Stimulated activated CD8-positive, alpha-beta memory T cell treated with anti-CD3 and anti-CD28 coated beads, Interleukin-15, amount 100 ng/mL, for 1 hour (primary cell): ENCODE measurements around the gene FCMR.

ENCODE experiments used
- DNase-seq: peaks from one replicate; pipeline ENCODE4 v3.0.0-alpha.2; 2020; ENCODE audit warnings: low read depth

FCMR gene, protein sequence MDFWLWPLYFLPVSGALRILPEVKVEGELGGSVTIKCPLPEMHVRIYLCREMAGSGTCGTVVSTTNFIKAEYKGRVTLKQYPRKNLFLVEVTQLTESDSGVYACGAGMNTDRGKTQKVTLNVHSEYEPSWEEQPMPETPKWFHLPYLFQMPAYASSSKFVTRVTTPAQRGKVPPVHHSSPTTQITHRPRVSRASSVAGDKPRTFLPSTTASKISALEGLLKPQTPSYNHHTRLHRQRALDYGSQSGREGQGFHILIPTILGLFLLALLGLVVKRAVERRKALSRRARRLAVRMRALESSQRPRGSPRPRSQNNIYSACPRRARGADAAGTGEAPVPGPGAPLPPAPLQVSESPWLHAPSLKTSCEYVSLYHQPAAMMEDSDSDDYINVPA

DNA sequence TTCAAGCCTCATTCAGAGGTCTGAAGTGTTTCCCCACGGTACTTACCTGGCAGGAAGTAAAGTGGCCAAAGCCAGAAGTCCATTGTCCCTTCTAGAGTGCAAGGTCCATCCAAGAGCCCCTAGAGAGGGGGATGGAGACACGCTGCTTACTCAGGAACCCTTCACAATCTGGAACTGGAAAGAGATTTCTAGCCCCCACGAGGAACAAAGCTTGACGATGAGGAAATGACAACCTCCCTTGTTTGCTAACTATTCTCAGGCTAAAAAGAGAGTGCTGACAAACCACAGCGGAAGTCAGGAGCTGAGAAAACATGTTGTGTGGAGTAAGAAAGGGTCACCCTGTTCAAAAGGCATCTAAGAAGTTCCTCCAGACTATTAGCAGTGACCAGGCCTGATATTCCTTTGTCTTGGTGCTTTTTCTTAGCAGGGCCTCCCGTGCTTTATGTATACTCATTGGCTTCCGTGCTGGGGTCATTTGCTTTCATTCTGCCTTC is at the start of gene FCMR:
FCMR (minus strand) TSS at position 170 of the 494 bp plus-strand sequence; CDS start at position 83, 87 bp downstream.
- DNase-seq, result no peak

DNA sequence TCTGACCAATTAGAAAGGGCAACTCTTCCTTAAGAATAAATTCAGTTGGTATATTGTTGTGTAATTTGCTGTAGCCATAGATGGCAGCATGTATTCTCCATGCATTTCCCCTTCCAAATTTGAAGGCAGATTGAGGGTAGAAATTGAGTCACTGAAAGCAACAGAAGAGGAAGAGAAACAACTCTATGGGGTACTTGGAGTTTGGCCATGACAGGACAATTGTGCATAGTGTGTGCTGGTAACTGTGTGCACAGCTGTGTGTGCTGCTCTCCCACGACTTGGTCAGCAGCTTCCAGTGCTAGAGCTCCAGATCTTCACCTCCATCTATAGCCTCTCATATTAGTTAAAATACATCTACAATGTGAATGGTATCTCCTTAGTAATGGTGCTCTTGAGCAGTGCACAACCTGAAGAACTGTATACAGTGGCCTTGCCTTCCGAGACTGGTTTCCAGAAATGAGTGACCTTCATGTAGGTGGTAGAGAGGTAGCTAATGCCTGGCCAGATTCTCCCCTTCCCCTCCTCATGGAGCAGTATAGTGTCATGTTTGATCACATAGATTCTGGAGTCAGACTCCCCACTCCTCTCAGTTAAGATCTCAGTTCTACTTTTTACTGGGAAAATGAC is 49.4 kb upstream of the FCMR start:
- DNase-seq, result no peak

DNA sequence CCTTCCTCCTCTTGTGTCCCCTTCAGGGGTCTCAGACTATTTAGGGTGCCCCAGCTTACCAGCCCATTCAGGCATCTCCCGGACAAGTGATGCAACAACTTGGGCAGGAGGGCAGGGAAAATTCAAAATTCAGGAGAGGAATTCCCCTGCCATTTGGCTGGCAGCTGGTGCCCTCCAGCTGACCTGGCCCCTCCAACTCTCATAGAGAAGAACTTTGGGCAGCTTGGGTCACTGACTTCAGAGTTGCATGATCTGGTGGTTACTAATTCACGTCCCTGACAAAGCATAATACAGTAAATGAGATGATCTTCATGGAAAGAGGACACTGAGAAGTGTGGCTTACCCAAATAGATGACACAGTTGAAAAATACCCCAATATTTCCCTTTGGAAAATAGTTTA is 48.7 kb upstream of the FCMR start, which contains the start of gene FCAMR:
FCAMR (minus strand) TSS at position 15 of the 400 bp plus-strand sequence. CDS start 335 bp downstream, outside the sequence.
- DNase-seq, result no peak

DNA sequence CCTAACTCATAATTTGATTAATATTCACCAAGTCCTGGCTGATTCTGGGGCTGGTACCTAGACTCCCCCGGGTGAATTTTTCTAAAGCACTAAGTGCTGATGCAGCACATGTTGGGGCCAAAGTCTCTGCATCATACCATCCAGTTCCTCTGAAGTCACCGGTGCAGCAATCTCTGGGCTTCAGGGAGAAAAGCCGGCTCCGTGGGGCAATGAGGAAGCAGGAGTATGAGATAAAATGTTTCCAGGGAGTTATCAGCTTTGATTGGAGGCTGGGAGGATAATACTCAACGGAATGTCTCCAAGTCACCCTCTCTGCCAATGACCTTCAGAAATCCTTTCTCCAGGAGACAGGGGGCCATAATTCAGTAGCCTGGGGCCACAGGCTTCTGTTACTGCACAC is 47.3 kb upstream of the FCMR start:
- DNase-seq, result no peak

DNA sequence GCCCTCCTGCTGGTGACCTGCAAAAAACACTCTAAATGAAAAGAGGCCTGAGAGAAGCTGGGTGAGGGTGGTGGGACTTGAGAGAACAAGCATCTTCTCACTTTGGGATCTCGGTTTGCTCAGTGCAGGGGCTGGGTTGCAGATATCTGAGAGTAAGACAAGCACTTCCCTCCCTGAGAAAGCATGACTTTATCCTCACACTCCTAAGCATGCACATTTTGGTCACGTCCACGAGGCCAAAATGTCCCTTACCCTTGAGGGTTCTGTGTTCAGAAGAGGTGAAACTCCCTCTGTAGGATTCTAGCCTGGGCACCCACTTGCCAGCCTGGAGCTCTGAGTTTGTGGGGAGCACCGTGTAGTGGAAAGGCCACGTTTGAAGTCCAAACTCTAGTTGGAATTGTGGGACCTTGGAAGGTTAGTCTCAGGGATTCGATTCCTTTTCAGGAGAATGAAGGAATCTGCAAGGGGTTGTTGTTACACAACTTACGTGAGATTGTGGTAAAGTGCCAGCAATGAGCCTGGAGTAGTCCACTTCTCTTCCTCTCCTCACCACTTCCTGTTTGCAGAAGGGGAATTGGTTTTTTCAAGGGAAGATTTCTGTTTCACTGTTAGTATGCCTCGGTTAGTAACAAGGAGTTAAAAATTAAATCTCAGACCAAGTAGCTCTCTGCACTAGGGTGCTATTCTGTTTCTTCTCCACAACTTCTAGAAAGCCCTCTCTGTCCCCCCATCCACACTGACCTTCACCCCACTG is 45.5 kb upstream of the FCMR start:
- no peak for DNase-seq

DNA sequence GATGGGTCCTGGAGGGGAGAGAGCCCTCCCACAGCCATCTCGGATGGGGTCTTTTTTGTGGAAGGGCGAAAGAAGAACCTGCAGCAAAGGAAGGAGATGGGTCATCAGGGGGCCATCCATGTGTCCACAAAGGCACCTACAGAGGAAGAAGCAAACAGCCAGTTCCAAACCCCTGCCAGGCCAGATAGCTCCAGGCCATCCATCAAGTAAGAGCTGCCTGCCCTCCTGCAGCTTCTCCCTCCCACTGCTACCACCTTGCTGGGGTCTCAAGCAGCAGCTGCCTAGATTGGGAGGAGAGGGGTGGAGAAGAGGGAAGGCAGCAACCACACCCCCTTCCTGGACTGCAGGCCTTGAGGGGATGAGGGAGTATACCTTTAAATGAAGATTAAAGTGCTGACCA is 44.0 kb upstream of the FCMR start:
- DNase-seq, result no peak

DNA sequence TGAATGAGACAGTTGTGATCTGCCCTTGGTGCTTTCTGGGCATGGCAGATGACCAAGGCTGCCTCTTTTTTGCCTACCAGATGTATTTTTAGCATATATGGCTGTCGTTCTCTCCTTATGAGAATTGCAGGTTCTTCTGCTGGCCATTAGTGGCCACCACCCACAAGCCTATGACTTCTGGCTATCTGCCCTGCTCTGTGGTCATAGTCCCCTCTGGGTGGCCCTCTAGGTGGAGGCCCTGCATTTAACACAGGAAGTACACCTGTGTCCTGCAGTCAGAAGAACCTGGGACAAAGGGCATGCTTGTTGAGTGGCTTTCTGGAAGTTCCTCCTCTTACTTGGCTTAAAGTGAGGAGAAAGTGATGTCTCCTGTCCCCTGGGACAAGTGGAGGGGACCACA is 42.0 kb upstream of the FCMR start:
- no peak for DNase-seq

DNA sequence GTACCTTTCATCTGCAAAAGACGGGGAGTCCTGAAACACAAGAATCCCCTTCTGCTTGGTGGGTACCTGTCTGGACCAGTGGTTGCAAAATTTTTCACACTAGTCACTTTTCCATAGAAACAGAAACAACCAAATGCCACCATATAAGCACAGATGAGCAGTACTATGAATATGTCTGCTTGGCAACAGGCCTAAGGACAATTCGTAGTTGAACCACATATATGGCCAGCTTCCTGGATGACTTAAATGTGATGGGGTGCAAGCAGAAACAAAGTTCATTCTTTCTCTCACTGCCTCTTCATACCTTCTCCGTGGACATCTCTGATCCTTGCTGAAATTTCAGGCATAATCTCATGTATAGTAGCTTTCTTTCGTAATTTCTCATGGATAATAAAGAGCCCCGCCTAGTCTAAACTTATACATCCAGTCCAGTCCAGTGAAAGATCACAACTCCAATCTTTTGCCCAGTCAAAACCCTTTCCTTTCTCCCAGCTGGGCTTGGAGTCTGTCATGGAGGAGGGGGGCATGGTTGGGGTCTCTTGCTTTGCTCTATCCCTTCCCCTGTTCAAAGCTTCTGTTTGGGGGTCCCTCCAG is 41.5 kb upstream of the FCMR start:
- no peak for DNase-seq

DNA sequence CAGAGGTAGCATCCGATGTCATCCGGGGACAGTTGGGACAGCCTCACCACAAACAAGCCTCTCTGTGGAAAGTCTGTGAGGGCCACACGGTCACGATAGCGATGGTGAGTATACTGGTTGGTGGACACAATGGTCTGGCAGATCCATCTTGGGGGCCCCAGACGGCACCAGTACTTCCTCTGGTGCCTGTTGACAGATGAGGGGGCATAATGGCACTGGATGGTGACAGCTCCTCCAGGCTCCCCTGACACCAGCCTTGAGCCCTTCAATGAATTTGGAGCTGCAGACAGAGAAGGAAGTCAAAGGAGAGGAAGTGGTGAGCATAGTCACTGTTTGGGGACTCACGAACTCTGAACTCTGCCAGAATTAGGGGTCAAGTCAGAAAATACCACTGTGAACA is 40.5 kb upstream of the FCMR start:
- DNase-seq, result no peak

DNA sequence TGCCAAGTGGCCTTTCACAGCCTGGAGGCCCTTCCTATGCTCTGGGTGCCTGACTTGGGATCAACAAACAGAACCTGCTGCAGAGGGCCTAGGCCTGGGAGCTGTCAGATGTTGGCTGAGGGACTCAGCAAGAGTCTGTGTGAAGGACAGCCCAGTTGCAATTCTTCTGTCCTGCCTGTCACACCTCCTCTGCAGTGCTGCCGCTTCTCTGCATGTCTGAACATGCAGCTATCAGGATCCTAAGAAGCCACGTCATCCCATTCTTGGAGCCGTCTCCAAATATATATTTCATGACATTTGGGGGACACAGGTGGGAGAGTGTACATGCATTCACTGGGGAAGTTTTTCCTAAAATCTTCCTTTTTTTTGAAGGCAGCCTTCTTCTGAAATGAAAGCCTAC is 39.9 kb upstream of the FCMR start:
- DNase-seq, result no peak

DNA sequence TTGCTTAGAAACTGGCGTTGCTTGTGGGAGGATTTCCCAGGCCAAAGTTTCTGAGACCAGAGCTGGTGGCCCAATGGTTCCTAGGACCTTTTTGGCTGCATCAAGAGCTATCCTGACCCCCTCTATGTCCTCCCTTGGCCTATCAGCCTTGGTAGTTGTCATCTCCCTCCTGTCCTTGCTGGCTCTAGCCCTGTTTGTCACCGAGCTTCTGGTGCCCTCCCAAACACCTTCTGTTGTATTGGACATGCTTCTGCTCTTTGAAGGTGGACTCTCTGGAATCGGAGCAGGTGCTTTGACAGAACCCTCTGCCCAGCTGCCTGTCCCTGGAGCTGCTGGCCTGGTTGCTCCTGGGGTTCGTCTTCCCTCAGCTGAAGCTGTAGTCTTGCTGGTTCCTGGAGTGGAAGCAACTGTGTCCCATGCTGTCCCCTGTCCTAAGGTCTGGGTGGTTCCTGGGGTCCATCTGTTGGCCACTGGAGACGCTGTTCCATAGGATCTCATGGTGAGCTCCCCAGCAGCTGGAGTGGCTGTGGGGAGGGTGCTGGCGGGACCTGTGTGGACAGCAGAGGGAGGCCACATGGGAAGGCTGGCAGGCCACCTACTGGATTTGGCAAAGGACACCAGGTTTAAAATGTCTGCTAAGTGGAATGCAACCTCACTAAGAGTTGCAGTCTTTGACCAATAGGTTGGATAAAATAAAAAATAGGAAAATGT is 39.1 kb upstream of the FCMR start:
- DNase-seq, result no peak

DNA sequence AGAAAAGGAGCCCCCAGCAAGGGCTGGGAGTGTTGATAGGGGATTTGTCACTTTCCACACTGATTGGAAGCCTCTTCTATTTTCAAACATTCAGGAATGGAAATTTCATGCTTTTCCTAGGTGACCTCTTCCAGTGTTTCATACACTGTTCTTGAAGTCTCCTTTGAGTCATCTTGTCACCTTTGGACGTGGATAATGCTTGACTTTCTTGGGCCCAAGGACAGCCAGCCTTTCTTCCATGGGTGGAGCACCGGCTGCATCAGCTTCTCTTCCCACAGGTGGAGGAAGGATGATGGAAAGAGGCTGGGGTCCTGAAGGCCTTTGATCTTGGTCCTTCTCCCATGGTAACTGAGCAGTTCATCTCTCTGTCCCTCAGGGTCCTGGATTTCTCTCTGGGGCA is 36.4 kb upstream of the FCMR start:
- no peak for DNase-seq

DNA sequence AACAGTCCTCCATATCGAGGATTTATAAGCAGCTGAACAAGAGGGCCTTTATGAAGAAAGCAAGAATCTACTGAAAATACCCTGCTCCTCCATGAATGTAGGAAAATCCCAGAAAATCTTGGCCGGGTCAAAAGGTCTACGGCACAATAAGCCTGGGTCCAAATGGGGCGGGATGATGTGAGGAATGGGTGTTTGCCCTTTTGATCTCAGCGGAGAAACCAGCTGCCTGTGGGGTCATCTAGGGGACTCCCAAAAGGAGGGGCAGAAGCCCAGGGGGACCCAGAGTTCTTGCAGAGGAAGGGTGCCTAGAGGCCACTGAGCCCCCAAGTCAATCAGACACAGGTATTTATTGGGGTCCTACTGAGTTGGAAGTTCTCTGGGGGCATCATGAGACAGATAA is 35.9 kb upstream of the FCMR start:
- DNase-seq, result no peak

DNA sequence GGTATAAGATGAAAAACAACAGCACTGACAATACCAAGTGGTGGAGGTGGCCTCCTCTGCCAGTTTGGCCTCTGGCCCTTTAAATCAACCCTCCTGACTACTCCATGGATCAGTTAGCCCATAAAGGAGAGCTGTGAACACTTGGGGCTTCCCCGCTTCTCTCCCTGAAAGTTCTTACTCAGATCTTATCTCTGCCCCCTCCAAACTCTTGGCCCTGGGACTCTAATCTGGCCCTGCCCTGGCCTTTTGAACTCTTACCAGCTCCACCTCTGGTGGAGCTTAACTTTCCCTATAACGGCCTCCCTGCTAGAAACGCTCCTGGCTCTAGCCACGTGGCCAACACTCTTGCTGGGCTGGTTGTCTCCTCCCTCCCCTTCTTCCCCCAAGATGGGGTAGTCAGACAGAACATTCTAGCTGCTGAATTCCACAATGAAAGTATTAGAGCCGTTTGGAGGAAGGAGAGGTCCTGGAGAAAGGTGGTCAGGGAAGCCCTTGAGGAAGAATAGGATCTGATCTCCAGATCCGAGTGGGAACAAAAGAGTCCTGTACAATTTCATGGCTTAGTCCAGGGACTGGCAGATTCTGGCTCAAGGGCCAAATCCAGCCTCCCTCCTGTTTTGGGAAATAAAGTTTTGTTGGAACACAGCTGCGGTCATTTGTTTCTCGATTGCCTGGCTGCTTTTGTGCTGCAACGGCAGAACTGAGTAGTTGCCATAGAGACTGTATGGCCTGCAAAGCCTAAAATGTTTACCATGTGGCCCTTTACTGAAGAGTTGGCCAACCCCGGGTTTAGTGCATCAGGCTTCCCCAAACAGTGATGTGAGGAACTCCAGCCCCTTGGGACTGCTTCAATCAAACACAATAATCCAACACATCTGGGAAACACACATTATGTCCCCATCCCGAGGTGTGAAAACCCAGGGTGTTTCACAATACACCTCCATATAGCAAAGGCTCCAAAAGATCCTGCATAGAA is 34.0 kb upstream of the FCMR start:
- no peak for DNase-seq

DNA sequence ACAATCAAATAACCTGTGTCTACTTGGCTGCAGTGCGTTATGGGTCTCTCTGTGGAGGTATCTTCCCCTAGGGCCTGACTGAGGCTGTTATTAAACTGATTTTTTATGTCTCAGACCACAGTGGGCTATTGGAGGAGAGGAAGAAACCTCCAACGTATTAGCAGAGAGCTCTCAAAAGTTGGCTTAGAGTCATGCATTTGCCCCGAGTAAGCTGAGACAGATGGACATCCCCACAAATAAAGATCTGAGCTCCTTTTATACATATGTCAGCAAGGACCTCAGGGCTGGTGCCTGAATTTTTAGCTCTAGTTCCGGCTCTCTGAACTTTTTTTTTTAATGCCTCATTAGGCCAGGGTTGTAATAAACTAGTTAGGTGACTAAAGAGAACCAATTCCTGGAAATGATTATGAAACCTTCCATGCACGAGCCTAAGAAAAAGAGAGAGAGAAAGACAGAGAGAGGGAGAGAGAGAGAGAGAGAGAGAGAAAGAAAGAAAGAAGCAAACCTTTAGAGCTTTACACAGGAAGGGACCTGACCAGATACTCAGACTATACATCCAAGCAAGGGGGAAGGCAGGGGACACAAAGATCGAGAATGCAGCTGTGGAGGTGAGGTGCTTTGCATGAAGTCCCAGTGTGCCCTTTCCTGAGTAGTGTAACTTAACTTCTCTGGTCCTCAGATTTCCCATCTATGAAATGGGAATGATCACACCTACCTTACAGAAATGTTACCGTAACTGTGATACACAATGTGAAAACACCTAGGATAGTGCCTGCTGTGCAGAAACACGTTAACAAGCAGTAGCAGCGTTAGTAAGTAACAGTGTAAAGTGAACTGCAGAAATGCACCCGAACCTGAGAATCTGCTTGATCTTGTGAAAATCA is 33.0 kb upstream of the FCMR start:
- no peak for DNase-seq

DNA sequence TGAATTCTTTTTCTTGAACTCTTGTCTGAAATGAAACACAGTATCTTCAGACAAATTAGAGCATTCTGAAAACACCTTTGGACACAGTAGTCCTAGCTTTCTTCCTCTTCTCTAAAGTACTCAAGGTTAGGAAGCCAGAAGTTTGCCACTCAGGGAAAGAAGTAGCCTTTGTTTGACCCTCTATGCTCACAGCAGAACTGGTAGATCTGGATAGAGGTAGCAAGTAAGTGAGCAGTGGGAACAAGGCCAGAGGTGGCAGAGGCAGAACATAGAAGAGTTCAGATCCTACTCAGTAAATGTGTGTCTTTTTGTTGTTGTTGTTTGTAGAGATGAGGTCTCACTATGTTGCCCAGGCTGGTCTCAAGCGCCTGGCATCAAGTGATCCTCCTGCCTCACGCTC is 31.9 kb upstream of the FCMR start:
- no peak for DNase-seq

DNA sequence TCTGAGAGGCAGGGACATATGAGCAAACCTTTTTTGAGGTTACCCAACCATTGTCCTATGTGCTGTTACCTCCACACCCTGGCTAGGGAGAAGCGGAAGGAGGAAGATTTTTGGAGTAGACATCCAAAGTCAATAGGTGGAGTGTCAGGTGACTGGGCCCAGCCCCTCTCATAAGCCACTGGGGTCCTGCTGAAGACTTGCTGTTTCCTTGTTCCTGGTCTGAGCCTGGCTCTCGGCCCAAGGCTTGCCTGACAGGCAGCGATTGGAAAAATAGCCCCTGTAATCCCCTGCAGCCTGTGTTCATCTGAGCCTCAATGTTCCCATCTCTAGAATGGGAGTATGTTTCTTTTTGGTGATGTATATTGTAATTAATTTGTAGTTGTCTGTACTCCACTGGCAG is 31.4 kb upstream of the FCMR start:
- DNase-seq, result no peak

DNA sequence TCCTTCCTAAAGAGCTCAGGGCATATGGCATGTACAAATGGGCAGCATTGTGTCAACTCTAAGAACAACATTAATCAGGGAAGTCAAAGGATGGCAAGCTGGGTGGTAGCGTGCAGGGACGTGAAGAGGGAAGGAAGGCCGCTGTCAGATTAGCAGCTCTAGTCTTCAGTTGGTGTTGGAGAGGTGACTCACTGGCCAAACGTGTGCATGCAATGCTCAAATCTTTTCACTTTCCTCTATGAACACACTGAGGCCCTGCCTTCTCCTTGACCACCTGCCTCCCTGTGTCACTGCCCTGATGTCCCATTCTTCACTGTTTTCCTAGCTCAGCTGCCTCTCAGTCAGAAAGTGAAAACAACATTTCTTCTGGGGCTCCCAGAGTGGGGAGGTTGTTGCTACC is 30.4 kb upstream of the FCMR start:
- DNase-seq, result no peak

DNA sequence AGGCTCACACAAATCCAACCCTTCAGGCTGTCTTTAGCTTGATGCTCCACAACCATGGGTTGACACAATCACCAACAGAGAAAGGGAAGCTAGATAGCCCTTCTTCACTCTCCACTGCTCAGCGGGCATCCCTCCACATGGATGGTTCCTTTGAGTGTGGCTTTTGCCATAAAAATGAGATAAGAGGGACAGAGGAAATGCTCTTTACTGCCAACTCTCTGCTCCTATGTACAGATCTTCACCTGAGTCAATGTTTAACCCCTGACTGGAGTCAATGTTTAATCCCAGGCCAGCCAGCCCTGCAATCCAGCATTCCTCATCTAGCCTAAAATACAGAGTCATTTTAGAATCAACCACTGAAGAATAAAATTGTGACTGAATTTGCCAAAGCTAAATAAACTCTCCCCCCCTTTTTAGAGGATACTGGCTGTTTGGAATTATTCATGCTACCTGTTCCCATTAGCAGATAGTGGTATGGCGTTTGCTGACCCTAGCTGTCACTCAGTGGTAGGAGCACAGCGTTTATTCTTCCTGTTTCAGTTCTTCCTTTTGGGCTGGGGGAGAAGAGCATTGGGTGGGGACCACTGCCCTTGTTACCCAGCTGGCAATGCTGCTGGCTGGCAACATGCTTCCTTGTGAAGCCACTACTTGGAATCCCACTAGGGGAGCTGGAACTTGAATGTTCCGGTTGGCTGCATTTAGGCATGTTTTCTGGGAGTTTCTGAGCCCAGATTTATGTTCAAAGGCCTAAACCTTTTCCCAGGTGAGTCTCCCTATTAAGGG is 29.8 kb upstream of the FCMR start:
- DNase-seq, result no peak
